CD4-positive, alpha-beta T cell treated with Interferon alpha-2 for 1 hour (primary cell): ENCODE measurements around the gene RNF25.
A peak's percentile ranks its signal among the peaks of the same experiment; 100 is the strongest.

ENCODE experiments used
- DNase-seq, 2 donors: peaks; one replicate each; pipeline ENCODE4 v3.0.0-alpha.2; 2020 to 2022

Gene RNF25

GRCh38 chr2:218679119-218679518, 7.3 kb upstream of the RNF25 start:
- DNase-seq: peak in 1 of 2 donors; percentile 50

DNA sequence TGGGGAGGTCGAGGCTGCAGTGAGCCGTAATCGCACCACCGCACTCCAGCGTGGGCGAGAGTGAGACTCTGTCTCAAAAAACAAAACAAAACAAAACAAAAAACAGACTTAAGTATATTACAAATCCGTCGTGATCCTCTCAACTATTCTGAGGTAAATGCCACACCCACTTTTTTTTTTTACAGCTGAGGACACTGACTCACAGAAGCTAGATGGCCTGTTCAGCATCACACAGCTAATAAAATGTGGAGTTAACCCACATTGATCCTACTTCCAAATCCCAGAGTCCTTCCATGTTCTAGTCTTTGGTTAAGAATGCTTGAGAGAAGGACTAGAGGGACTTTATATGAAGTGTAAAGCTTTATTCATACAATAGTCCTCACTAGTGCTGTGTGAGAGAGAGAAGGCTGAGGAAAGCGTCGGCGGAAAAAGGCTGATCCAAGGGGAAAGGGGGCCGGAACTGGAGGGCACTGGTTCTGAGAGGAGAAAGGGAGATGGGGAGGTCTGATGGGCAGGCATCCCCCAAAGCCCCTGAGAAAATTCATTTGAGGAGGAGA, 627 bp downstream of the RNF25 start:
- DNase-seq: no peak

DNA sequence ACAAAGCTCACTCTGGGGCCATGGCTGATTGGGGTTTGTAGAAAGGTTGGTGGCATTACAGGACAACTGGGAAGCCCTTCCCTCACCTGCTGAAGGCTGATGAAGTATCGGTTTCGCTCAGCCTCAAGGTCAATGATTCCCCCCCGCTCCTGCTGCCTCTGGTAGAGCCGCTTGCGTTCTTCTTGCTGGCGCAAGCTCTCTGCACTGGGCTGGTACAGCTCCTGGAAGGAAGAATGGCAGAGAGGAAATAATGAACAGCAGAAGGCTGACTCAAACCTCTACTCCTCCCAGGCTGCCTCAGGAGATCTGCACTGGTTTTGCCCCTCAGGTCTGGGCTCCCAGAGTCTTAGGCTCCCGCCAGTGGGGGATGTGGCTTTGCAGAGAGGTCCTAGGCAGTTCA, 7.1 kb downstream of the RNF25 start:
- no peak for DNase-seq

GRCh38 chr2:218663901-218664300, 7.9 kb downstream of the RNF25 start:
- DNase-seq: no peak

- no peak for DNase-seq
These were observed 9.0 kb downstream of the RNF25 start for GRCh38 chr2:218662827-218663226.

GRCh38 chr2:218662377-218662776, 9.4 kb downstream of the RNF25 start:
- DNase-seq: no peak

GRCh38 chr2:218659988-218660358, 11.8 kb downstream of the RNF25 start:
- no peak for DNase-seq

DNA sequence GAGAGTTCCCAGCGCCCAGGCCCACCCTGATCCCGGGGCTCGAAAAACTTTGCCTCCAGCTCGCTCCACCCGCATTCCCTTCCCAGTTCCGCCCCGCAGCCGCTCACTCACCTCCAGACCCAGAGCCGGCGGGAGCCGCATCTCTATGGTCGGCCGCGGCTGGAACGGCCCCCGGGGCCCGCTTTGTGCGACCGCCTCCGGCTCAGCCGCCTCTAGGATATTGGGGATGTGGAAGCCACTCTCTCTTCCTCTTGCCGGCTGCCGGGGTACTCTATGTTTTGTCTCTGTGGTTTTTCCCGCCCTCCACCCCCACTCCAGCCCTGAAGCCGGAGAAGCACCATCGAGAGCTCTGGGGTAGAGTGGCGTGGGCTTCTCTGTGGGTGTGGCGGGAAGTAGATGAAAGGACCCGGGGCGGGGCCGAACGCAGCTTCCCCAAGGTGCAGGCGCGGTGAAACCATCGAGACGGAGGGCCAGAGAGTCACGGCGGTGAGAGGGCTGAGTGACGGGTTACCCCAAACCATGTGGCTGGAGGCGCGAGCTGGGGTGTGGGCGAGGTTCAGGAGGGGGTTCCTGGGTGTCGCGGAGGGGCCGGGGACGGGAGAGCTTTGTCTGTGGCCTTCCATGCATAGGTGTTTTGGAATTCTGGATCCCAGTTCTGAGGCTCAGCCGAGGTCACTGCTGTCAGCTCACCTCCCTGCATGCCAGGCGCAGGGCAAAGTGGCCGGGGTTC, 12.4 kb downstream of the RNF25 start, which contains the start of the genes BCS1L and ZNF142:
BCS1L (plus strand) TSS at position 426 of the 730 bp plus-strand sequence. CDS start 1,305 bp downstream, outside the sequence.
ZNF142 (minus strand) TSS at position 366 of the 730 bp plus-strand sequence. CDS start 3,194 bp downstream, outside the sequence.
- peak; percentile 91 to 94 for DNase-seq

DNA sequence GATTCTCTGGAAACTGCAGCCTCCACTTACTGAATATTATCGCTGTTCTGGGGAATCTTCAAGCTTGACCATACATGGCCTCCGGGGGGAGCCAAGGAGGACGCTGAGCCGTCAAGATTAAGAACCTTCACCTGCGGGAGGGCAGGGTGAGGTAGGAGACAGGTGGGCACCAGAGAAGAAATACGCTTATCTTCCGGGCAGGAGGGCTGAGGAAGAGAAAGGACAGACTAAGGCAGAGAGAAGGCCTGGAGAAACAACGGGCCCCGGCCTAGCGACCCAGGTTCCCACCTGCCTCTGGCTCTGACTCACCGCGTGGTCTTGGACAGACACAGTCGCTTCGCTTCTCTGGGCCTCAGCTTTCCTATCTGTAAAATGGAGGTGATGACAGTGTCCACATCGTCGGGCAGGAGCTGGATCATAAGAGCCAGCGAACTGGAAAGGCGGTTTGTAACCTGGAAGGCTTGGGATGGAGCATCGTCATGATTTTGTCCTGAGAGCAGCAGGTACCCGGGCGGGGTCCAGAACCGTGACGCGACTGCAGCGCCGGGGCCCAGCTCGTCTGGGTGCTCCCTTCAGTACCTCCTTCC, 13.0 kb downstream of the RNF25 start:
- peak; percentile 21 to 55 for DNase-seq

GRCh38 chr2:218655751-218656150, 16.1 kb downstream of the RNF25 start:
- no peak for DNase-seq

- DNase-seq: no peak
These were observed 23.1 kb downstream of the RNF25 start for GRCh38 chr2:218648787-218649100.

DNA sequence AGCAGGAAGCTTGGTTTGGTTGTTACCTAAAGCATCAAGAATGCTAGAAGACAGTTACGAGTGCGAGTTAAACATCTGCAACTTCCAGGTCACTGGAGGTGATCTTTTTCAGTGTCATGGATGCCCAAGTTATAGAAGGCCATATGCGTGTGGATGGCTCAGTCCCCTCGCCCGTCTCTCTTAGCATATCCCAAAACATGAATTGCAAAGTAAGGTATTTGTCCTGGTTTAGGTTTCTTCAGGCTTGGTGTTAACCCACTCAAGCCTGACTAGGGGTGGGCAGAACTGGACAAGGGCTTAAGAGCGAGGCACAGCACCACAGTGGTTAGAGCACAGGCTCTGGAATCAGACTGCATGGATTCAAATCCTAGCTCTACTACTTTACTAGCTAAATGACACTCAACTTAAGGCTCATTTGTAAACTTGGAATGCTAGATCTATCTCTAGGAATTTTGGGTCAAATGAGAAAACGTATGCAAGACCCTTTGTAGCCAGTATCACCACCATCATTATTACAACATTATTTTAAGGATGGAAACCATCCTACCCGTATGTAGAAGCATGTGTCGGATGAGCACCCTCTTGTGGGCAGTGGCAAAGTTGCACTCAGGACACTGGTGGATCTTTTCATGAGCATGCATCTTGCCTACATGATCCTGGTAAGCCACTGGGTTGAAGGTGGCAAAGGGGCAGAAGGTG, 23.6 kb downstream of the RNF25 start:
- DNase-seq: peak; percentile 52 to 65

- DNase-seq: no peak
These were observed 26.7 kb downstream of the RNF25 start for GRCh38 chr2:218645126-218645525.

- no peak for DNase-seq
These were observed 27.1 kb downstream of the RNF25 start for GRCh38 chr2:218644721-218645120.

DNA sequence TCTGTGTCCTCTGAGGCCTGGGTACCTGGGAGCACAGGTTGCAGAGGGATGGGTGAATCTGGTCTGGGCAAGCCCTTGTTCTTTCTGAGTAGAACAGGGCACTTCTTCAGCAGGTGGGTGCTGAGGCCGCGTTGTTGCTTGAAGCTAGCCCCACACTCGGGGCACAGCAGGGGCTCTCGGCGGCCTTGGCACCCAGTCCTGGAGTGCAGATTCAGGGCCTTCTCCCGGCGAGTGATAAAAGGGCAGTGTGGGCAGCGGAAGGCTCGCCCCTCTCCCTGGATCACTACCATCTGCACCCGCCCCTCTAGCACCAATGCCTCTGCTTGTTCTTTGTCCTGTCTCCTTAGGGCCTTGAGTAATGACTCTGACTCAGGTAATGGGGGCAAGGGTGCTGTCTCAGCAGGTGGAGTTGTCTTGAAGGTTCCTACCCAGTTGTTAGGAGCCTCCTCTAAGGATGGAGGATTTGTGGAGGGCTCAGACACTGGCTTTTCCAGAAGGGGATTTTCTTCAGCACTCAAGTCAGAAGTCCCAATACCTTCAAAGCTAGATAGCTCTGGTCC, 28.0 kb downstream of the RNF25 start:
- DNase-seq: no peak

DNA sequence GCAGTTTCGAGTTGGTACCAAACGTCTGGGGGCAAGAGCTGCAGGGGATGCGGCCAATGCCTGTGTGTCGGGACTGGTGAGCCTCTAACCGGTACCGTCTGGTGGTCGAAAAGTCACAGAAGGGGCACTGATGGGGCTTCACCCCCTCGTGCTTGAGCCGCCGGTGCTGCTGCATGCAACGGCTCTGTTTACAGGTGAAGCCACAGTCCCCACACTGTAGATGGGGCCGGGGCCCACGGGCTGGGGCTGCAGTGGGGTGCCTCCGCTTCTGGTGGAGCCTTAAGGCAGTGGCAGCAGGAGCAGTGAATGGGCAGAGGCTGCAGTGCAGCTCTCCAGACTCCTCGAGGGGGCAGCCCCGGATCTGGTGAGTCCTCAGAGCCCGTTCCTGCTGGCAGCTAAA, 29.0 kb downstream of the RNF25 start:
- DNase-seq: no peak

DNA sequence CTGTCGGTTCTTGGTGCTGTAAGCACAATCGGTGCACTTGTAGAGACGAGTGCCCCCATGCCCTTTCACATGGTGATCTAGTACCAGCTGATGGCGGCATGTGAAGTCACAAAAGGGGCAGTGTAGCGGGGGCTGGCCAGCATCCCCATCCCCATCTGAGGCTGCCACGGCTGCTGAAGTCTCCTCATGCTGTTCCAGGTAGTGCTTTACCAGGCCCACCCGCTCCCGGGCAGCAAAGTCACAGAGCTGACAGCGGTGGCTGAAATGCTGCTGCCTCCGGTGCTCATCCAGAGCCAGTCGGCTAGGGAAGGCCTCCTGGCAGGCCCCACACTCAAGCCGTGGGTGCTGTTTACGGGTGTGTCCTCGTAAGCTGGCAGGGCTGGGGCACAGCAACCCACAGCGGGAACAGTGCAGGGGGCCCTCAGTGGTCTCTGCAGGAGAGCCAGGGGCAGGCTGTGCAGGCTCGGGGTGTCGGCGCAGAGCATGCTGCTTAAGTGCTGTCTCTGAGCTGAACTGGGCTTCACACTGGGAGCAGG, 29.6 kb downstream of the RNF25 start:
- DNase-seq: no peak

GRCh38 chr2:218638372-218638771, 33.4 kb downstream of the RNF25 start:
- no peak for DNase-seq

DNA sequence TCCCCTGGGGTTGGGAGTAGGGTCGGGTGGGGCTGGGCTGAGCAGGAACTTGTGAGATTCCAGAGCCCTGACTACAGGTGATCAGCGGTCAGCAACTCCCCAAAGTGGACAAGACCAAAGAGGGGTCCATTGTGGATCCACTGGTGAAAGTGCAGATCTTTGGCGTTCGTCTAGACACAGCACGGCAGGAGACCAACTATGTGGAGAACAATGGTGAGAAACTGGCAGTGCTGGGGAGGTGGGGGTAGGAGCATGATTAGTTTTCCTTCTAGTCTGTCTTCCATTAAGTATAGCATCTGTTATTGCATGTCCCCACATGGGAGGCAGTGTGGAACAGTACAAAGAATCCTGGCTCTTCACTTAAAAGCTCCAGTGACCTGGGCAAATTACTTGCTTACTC, 36.1 kb downstream of the RNF25 start:
- no peak for DNase-seq

DNA sequence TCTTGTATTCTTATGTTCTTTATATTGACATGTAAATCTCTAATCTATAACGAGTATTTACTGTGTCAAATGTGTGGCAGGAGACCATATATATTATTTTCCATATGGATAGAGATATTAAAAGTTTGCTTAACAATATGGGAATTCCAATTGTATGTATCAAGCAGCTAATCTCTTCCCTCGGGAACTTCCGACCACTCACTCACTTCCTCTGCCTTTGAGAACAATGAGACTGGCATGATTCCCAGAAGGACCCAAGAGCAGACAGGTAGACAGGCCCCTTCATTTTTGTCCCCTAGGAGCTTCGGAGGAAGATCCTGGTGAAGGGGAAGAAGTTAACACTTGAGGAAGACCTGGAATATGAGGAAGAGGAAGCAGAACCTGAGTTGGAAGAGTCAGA, 40.0 kb downstream of the RNF25 start:
- no peak for DNase-seq

- DNase-seq: no peak
These were observed 43.9 kb downstream of the RNF25 start for GRCh38 chr2:218627939-218628338.

GRCh38 chr2:218626369-218626768, 45.4 kb downstream of the RNF25 start:
- no peak for DNase-seq

DNA sequence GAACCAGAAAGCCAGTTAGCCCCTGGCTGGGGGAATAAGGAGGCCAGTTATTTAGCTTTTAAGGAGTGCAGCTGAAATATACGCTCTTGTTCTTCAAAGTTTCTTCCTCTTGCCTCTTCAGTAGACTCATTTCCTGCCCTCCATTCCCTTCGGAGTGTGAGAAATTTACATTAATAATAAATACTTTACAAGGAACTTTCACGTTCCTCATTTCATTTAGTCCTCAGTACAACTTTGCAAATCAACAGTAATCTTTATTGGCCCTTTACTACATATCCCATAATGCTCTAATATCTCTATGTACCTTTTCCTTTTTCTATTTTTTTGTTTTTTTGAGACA, 48.5 kb downstream of the RNF25 start:
- no peak for DNase-seq
